Cerebellar cortex (tissue), 1 donor: ENCODE results near the gene PPARGC1A.

Experiments
- DNase-seq: peaks from one replicate; pipeline ENCODE4 v3.0.0-alpha.2; 2015; ENCODE audit warnings: low spot score

PPARGC1A gene

GRCh38 chr4:23844961-23845360 lies 44.9 kb downstream of the PPARGC1A start:
- no peak for DNase-seq

DNA sequence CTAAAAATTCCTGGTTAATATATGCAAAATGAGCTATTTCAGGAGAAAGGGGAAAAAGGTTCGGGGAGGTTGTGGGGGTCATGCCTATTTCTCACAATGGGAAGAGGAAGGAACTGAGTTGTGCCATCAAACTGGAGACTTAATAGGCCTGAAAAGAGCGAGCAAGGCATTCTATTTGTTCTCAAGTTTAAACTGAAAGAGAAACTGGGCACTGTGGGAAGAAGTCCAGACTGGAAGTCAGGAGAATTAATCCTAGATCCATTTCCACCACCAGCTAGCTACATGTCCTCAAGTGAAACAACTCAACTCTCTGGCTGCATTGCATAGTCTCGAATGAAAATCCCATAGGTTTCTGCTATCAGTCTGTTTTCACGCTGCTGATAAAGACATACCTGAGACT lies 50.6 kb downstream of the PPARGC1A start:
- DNase-seq: no peak

GRCh38 chr4:23838607-23839006 lies 51.2 kb downstream of the PPARGC1A start:
- no peak for DNase-seq

- no peak for DNase-seq
Measured at GRCh38 chr4:23838131-23838530, 51.7 kb downstream of the PPARGC1A start.

- no peak for DNase-seq
Measured at GRCh38 chr4:23837371-23837770, 52.5 kb downstream of the PPARGC1A start.

DNA sequence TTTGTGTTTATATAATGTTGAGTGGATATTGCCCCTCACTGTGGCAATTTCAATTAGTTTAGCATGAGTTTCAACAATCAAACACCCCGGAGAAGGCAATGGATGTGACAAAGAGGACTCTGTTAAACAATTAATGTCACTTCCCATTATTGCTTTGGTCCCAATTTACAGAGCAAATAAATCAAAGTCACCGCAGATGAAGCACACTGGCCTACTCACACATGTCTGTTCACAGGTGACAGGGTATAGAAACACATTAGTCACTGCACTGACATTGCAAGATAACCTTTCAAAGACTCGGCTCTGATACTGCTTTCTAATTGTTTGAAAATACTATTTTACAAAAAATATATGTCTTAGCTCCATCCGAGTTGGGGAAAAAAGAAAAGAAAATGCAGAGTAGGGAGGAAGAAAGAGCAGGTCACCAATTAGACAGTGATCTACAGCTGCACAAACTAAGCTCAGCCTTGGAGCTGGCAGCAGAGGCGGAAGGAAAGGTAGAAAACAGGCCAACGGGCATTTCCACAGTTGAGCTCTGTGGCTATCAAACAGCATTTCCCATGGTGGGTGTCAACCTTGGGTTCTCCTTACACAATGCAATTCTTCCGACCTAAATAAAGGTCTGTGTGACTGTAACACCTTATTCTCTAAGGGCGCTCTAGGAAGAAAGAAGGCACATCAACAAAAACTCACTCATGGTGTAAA lies 53.9 kb downstream of the PPARGC1A start:
- no peak for DNase-seq

DNA sequence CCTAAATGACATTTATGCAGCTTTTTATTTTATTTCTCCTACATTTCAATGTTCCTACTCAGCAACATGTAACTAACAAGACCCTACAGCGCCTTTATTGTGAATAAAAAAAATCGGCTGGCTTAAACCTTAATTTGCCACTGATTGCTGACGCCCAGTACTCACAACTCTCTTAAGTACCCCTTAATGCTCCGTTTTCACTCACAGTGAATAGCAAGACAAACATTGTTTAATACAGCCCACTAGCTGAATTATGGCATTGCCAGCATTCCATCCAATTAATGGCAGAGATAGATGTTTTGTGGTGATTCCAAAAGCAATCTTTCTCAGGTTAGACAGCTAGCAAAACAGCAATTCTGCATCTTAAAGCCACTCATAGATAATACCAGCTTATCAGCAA lies 61.1 kb downstream of the PPARGC1A start:
- DNase-seq: no peak

DNA sequence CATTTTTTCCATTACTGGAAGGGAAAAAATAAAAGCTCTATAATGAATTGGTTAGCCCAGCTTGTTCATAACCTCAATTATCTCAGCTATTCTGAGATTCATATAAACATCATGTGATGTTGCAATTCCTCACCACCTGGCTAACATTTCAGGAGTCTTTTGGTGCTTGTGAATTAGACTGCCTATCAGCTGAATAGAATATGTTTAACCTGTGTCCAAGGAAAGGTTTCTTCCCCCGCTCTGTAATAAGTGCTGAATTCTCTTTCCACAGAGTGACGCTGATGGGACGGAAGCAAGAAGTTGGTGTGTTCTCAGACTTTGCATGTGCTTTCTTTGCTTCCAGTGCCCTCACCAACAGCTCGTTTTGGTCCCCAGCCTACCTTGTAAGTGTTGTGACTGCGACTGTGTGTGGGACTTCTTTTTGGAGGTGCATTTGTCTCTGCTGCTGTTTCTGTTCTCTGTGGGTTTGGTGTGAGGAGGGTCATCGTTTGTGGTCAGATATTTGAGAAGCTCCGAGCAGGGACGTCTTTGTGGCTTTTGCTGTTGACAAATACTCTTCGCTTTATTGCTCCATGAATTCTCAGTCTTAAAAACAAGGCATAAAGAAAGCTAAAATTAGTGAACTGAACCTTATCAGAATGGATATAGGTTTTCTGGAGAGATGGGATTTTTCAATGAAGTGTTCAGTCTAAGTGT lies 61.7 kb downstream of the PPARGC1A start:
- DNase-seq: no peak

DNA sequence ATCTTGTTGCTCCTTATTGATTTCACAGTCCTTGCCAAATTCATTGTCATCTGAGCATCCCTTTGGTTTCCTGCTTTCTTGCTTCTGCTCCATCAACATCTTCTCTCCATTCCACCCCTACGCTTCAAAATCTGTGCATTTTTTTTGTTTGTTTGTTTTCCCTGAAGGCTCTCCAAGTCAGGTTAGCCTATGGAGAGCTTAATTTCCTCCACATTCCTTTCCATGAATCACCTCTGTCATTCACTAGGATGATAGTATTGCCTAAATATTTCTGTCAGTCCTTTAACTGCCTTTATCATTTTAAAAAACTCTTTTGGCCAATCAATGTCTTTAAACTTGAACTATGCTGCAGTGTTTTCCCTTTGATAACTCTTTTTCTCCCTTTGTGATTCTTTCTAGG lies 67.7 kb downstream of the PPARGC1A start:
- DNase-seq: no peak

GRCh38 chr4:23819041-23819511 lies 70.8 kb downstream of the PPARGC1A start:
- DNase-seq: no peak

- DNase-seq: no peak
Measured at GRCh38 chr4:23818097-23818885, 71.6 kb downstream of the PPARGC1A start.

GRCh38 chr4:23814996-23815660 lies 74.7 kb downstream of the PPARGC1A start:
- DNase-seq: no peak

DNA sequence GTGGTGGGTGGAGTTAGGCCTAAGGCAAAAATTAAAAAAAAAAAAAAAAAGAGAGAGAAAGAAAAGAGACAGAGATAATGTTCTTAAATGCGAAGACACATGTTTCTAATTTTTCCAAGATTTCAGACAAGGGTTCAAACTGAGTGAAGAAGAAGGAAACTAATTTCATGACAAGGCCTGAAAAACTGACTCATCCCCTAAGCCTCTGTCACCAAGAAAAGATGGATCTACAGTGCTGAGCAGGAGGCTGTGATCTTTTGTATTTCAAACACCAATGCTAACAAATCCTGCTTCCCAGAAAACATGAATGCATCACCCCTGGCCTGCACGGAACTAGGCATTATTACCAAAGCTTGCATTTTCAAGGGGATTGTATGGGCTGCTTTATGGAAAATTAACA lies 75.3 kb downstream of the PPARGC1A start:
- no peak for DNase-seq

DNA sequence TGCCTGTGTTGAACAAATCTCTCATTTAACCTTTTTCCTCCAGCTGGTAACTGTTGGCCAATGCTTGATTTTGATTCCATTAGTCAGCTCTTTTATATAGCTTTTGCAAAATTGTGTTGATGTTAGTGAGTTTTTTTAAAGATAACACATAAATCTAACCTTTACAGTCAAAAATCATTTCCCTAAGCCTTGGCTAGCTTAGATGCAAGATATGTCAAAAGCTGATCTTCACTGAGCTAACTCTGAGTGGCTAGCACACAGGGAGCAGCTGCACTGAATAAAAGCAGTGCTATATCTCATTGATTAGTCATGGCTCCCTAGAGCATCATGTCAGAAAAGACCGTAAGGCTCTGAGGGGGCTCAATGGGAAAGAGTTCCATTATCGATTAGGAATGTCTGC lies 78.7 kb downstream of the PPARGC1A start:
- no peak for DNase-seq

- no peak for DNase-seq
Measured at GRCh38 chr4:23805450-23805851, 84.4 kb downstream of the PPARGC1A start.

- DNase-seq: no peak
Measured at GRCh38 chr4:23789762-23790161, 100.1 kb downstream of the PPARGC1A start.

DNA sequence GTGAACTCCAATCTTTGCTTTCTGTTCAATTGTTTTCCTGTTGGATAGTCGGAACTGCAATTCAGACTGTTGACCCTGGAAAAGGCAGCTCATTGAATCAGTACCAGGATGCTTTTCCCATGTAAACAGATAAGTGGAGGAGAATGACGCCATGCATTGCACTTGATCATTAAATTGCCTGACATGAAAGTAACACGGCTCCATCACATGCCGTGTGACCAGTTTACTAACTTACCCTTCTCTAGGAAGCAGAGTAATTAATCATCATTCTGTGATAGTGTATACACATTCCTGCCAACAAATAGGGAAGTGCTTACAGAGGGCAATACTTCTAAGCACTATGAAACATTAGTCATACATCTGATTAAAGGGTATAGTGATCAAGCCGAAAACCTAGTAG lies 101.4 kb downstream of the PPARGC1A start:
- no peak for DNase-seq

DNA sequence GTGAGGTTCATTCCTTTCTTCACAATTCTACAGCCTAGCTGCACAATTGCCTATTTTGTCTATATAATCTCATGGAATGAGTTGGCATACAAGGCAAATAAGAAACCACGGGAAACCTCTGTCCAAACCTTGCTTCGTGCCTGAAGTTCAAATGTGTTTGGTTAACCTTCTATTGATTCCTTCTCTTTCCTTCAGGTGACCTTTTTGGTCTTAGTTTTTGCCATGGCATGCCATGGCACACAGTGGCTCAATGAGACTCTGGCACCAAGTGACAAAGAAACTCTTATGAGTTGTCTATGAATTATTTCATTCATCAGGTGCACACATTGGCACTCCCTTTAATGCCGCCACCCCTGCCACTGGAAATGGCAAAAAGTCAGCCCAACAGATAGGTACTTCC lies 101.8 kb downstream of the PPARGC1A start:
- DNase-seq: no peak

DNA sequence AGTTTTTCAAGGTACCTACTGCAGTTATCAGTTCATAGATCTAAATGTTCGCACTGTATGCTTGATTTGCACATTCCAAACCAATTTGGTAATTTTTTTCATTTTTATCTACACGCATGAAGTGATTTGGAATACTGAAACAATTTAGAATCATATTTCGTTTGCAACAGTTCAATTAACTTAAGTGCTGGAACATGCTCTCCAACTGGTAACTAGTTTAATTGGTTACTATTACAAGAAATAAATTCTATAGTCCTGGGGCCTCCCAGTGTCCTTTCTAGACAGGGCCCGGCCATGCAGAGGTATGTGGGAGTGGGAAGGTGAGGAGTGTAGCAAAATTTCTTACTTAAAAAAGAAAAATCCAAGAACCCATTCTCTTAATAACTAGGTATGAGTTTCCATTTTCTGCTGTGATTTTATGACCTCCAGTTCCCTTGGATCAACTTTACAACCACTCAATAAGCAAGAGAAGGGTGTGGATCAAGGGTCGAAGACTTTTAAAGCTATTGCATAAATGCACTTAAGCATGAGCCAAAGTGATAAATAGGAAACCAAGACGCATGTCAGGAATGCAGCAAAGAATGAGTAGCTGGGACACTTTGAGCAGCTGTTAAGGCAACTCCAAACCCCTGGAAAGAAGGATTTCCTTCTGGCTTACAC lies 106.9 kb downstream of the PPARGC1A start:
- no peak for DNase-seq

DNA sequence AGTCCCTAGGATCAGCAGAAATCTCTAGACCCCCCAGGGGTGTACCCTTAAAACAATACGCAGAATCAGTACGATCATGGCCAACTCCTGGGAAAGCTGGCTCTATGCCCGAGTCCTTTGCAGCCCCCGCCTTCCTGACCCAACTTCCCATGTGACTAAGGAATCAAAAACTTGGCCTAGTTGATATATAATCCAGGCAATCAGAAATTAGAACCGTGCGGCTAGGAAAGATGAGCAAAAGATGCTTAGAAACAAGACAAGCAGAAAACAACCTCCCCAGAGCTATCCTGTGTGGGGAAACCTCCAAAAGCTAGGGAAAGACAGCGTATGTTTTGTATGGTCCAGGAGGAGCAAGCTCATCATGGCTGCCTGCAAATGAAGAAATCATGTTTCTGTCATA lies 110.0 kb downstream of the PPARGC1A start:
- DNase-seq: no peak

DNA sequence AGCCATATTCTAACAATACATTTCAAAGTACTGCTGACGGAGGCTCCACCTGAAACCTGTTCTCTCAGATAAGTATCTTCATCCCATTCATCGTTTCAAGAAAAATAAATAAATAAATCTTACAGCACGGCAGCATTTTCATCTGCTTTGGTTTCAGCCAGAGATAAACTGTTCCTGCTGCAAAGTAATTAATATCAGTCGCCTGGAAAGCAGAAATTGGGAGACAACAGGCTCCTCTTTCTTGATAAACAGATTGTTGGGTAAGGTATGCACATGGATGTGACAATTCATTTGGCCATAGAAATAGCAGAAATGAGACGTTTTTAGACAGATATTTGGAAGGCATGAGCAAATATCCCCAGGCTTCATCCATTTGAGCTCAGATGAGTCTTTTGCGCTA lies 110.4 kb downstream of the PPARGC1A start:
- DNase-seq: no peak

DNA sequence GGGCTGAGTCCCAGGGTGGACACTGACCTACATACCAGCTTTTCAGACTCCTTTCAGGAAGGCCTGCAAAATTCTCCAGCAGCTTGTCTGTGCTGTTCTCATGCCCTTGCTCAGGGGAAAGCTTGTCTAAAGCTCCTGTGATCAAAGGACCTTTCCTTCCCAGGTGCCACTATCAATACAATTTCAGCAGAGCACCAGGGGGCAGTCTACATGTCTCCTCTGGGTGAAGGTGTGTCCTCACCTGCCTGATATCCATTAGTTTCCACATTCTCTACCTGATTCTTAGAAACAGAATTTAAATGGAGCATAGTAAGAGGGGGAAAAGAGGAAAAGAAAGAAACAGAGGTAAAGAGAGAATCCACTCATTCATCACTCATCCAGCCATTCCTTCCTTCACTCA lies 114.2 kb downstream of the PPARGC1A start:
- DNase-seq: no peak
